HPDE6-E6E7 (cell line): ENCODE data around the gene LOXL3.
"Not testable (repeated sequence)": the region's sequence is repeated elsewhere in the genome, so short reads cannot be mapped to it uniquely, and the experiment has no call there.

Experiments used
- DNase-seq: peaks from one replicate; pipeline ENCODE4 v3.0.0; 2011; ENCODE audit warnings: missing footprints; ENCODE audit errors: extremely low spot score

LOXL3 gene

DNA sequence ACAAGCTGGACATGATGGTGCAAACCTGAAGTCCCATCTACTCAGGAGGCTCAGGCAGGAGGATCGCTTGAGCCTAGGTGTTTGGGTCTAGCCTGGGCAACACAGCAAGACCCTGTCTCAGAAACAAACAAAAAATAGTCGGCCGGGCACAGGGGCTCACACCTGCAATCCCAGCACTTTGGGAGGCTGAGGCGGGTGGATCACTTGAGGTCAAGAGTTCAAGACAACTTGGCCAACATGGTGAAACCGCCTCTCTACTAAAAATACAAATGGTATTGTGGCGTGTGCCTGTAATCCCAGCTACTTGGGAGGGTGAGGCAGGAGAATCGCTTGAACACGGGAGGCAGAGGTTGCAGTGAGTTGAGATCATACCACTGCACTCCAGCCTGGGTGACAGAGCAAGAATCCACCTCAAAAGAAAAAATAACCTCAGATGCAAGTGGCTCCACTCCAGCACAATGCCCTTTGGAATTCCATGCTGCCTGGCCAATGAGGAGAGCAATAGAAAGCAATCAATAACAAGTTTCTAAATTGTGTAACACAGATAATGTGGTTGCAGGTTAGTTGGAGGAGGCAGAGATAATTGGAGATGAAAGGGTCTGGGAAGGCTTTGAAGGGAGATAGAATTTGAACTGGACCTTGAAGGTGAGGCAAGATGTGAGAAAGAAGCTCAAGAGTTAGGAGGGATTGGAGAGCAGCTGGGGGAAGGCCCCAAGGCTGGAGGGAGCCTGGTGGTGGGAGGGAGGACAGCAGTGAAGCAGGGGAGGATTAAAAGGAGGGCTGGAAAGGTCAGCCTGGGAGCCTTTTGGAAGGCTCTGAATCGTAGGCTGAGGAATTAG lies 64.9 kb downstream of the LOXL3 start:
- DNase-seq: no peak

GRCh38 chr2:74486141-74486540 lies 67.6 kb downstream of the LOXL3 start:
- DNase-seq: no peak

DNA sequence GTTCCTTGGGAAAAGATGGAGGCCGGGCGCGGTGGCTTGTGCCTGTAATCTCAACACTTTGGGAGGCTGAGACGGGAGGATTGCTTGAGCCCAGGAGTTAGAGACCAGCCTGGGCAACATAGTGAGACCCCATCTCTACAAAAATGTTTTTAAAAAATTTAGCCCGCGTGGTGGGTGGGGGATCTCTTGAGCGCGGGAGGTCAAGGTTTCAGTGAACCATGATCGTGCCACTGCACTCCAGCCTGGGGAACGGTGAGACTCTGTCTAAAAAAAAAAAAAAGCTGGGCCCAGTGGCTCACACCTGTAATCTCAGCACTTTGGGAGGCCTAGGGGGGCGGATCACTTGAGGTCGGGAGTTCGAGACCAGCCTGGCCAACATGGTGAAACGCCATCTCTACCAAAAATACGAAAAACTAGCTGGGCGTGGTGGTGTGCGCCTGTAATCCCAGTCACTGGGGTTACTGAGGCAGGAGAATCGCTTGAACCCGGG lies 70.0 kb downstream of the LOXL3 start:
- DNase-seq: not testable (repeated sequence)

DNA sequence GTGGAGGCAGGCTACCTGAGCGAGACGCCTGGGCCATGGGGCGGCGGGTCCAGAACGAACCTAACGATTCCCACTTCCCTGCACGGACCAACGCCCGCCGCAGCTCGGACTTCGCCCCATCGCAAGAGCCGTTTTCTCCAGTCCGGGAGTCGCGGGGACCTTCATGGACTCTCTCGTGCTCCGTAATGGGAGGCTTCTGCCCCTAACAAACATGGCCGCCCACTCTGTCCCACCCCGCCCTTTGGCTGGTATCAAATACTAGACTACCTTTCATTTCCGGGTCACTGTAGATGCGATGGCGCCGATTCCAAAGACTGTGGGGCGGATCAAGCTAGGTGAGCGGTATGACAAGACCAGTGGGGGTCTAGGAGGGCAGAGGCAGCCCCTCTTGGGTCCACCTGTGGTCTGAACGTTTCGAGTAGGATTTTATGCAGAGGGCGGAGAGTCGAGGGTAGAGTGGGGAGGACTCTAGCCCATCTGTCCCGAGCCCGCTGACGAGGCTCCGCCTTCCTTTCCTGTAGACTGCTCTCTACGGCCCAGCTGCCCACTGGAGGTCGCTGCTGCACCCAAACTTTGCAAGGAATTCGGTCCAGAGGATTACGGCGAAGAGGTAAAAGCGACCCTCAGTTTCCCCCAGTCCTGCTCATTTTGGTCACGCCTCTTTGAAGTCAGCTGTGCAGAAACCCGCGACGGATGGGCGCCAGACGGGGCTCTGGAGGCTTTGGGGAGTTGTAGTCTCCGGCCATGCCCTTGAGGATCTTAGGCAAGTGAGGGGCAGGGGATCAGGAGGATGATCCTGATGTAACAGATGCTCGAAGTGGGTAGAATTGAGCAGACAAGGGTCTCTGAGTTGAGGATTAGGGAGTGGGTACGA lies 70.7 kb downstream of the LOXL3 start, which contains the start of the genes CCDC142 and TTC31:
Gene CCDC142 (minus strand): TSS at position 198 of the 874 bp plus-strand sequence. CDS start 161 bp downstream, at position 37.
Gene TTC31 (plus strand): TSS at position 281 of the 874 bp plus-strand sequence. CDS start 15 bp downstream, at position 296.
- peak; percentile 88 for DNase-seq
